ENCODE data around the gene ELP4. TPM values are rescaled to one million over a fixed set of nuclear protein-coding genes. Genes with fewer than 3 reads are reported as not detected.

ELP4 gene
- polyA plus RNA-seq, 3 donors: 6.0 to 17.8 (median 16.4) TPM

- Histone ChIP-seq H3K27ac (ENCODE audit: low read depth in 1 of 2, low read length in 2 of 2) (no peak overlapping the region), H3K4me3 (replicated peaks in 1 of 3; ENCODE audit: low read depth in 2 of 3, low read length in 3 of 3) (no peak overlapping the region), H3K36me3 (replicated peaks in 1 of 2; ENCODE audit: control insufficient read depth in 1 of 2, insufficient read depth in 2 of 2, low read length in 2 of 2) (no peaks in the 10 kb centered on the region), H4K20me1 (ENCODE audit: insufficient read depth, low read length) (no peaks in the 10 kb centered on the region), H3K4me2 (replicated peaks; ENCODE audit: extremely low read depth, low read length, poor library complexity, severe bottlenecking) (no peak overlapping the region), H2AFZ (ENCODE audit: insufficient read depth, low read depth, low read length, poor library complexity, severe bottlenecking) (no peak overlapping the region), H3K79me2 (ENCODE audit: insufficient read depth, low read length) (no peaks in the 10 kb centered on the region), H3K27me3 (ENCODE audit: control insufficient read depth in 2 of 2, insufficient read depth in 2 of 2, low read length in 2 of 2) (no peaks in the 10 kb centered on the region), H3K9ac (ENCODE audit: insufficient read depth, low read length, poor library complexity, severe bottlenecking) (no peak overlapping the region), H3K4me1 (ENCODE audit: control insufficient read depth in 1 of 2, insufficient read depth in 2 of 2, low read length in 2 of 2) (no peaks in the 10 kb centered on the region), H3K9me3 (replicated peaks in 1 of 2; ENCODE audit: control insufficient read depth in 1 of 2, insufficient read depth in 1 of 2, low read length in 2 of 2) (no peaks in the 10 kb centered on the region)
- Mint-ChIP-seq H3K4me1 (no peaks in the 10 kb centered on the region), H3K4me3 (no peak overlapping the region), H3K36me3 (peaks cover 0 to 3% of the 10 kb centered on the region in 2 donors), H3K27me3 (ENCODE audit: low read depth in 3 of 3) (no peaks in the 10 kb centered on the region), H3K9me3 (peaks cover 0 to under 1% (median 0%) of the 10 kb centered on the region in 7 donors), H3K27ac (no peak overlapping the region)
- no peak for DNase-seq
- WGBS (ENCODE audit: insufficient coverage): no CpG with 5 or more reads among the region's 2 CpGs
- TF ChIP-seq, protein P1, sequence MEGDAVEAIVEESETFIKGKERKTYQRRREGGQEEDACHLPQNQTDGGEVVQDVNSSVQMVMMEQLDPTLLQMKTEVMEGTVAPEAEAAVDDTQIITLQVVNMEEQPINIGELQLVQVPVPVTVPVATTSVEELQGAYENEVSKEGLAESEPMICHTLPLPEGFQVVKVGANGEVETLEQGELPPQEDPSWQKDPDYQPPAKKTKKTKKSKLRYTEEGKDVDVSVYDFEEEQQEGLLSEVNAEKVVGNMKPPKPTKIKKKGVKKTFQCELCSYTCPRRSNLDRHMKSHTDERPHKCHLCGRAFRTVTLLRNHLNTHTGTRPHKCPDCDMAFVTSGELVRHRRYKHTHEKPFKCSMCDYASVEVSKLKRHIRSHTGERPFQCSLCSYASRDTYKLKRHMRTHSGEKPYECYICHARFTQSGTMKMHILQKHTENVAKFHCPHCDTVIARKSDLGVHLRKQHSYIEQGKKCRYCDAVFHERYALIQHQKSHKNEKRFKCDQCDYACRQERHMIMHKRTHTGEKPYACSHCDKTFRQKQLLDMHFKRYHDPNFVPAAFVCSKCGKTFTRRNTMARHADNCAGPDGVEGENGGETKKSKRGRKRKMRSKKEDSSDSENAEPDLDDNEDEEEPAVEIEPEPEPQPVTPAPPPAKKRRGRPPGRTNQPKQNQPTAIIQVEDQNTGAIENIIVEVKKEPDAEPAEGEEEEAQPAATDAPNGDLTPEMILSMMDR (IDR thresholded peaks at IDR 0.05): no peak
- intact Hi-C loops (cut with micrococcal nuclease): no loop called here
Measured at GRCh38 chr11:31720225-31720624, 210.7 kb downstream of the ELP4 start.

- H3K27ac Mint-ChIP-seq: no peak overlapping the region
- H3K4me3 Mint-ChIP-seq: no peak overlapping the region
- Histone ChIP-seq H4K20me1 (ENCODE audit: insufficient read depth, low read length) (no peaks in the 10 kb centered on the region), H2AFZ (ENCODE audit: insufficient read depth, low read depth, low read length, poor library complexity, severe bottlenecking) (no peak overlapping the region), H3K4me1 (ENCODE audit: control insufficient read depth in 1 of 2, insufficient read depth in 2 of 2, low read length in 2 of 2) (no peaks in the 10 kb centered on the region), H3K36me3 (replicated peaks in 1 of 2; ENCODE audit: control insufficient read depth in 1 of 2, insufficient read depth in 2 of 2, low read length in 2 of 2) (no peaks in the 10 kb centered on the region), H3K79me2 (ENCODE audit: insufficient read depth, low read length) (no peaks in the 10 kb centered on the region), H3K4me3 (replicated peaks in 1 of 3; ENCODE audit: low read depth in 2 of 3, low read length in 3 of 3) (no peak overlapping the region), H3K4me2 (replicated peaks; ENCODE audit: extremely low read depth, low read length, poor library complexity, severe bottlenecking) (no peak overlapping the region), H3K27me3 (ENCODE audit: control insufficient read depth in 2 of 2, insufficient read depth in 2 of 2, low read length in 2 of 2) (no peaks in the 10 kb centered on the region), H3K9ac (ENCODE audit: insufficient read depth, low read length, poor library complexity, severe bottlenecking) (no peak overlapping the region), H3K9me3 (replicated peaks in 1 of 2; ENCODE audit: control insufficient read depth in 1 of 2, insufficient read depth in 1 of 2, low read length in 2 of 2) (no peaks in the 10 kb centered on the region), H3K27ac (ENCODE audit: low read depth in 1 of 2, low read length in 2 of 2) (no peak overlapping the region)
- no peaks in the 10 kb centered on the region for H3K27me3 Mint-ChIP-seq (ENCODE audit: low read depth in 3 of 3)
- peaks cover 0 to 3% (median 0%) of the 10 kb centered on the region in 7 donors for H3K9me3 Mint-ChIP-seq
- no peaks in the 10 kb centered on the region for H3K4me1 Mint-ChIP-seq
- peaks cover 0 to 6% of the 10 kb centered on the region in 2 donors for H3K36me3 Mint-ChIP-seq
- 83% methylated on average over 1 of the region's 3 CpGs for WGBS (ENCODE audit: insufficient coverage)
- DNase-seq: no peak
- intact Hi-C loops (cut with micrococcal nuclease): no loop called here
- TF ChIP-seq, protein P1 (IDR thresholded peaks at IDR 0.05): no peak
Measured at GRCh38 chr11:31720671-31721365, 211.3 kb downstream of the ELP4 start.

Data from CD14-positive monocyte (primary cell).